SIG-M5 (cell line): ENCODE measurements around the gene FBXO47.

ENCODE experiments used
- DNase-seq: peaks from one replicate; lab custom pipeline; 2025; lab: John Stamatoyannopoulos, UW

Gene FBXO47

DNA sequence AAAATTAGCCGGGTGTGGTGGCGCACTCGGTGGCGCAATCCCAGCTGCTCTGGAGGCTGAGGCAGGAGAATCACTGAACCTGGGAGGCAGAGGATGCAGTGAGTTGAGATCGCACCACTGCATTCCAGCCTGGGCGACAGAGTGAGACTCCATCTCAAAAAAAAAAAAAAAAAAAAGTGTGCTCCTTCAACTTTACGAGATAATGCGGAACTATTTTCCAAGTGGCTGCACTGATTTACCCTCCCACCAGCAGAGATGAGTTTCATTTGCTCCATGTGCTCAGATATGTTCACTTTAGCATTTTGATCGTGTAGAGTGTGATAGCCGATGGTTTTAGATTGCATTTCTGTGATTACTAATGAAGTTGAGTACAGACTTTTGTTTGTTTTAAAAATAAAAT, 61.8 kb downstream of the FBXO47 start:
- DNase-seq, result no peak

DNA sequence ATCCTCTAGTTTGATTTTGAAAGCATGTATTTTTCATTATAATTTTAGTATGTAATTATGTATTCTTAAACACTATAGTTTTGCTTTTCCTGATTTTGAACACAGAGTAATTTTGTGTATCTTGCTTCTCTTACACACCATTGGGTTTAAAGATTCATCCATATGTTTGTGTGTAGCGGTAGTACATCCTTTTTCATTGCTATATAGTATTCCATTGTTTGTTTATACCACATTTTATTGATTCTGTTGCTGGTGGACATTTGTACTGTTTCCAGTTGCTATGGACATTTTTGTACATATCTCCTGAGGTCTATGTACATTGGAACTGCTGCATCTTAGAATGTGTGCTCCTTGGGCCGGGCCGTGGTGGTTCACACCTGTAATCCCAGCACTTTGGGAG, 62.3 kb downstream of the FBXO47 start:
- no peak for DNase-seq

DNA sequence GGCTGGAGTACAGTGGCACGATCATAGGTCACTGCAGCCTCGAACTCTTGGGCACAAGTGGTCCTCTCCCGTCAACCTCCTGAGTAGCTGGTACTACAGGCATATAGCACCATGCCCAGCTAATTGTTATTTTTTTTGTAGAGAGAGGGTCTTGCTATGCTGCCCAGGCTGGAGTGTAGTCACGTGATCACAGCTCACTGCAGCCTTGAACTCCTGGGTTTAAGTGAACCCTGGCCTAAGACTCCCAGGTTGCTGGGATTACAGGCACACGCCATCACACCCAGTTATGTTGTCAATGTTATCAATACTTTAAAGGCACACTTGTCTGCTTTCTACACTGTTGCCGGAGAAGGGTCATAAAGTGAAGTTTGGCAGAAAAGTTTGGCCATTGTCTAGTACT, 63.8 kb downstream of the FBXO47 start:
- no peak for DNase-seq

DNA sequence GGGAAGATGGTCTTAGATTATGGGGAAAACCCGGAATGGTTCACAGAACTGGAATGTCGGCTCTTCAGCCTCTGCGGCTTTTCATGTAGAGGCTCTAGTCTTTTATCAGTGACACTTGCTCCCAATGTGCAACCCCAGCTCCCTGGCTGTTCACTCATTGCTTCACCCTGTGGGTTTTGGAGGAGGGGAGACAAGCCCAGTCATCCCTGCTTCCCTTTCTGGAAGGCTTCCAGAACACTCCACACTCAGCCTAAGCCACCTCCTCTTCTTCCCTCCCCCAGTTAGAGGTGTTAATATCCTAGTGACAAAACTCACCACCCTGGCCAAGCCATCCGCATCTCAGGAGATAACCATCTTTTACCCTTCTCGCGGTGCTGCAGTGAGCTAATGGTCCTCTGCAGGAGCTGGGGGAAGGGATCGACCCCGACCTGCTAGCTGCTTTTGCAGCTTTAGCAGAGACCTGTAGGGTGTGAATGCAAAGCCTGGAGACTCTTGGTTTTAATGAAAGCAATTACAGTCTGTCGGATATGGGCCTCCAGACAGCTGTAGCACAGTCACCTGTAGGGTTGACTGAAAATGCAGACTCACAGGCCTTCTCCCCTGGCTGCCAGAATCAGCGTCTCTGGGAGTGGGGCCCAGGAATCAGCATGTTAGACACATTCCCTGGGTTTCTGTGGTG, 66.1 kb downstream of the FBXO47 start:
- peak; percentile 77 for DNase-seq

DNA sequence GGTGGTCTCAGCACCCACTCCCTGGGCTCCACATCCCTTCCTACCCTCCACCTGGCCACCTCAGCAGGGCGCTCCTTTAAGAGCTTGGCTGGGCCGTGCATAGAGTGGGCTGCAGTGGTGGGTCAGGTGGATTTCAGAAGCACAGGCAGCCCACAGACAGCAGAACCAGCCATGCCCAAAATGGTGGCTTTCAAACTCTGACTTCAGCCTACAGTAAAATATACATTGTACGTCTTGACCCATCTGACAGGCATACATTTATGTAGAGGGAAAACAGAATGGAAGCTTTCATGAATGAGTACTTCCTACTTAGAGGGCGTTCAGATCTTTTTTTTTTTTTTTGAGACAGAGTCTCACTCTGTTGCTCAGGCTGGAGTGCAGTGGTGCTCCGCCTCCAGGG, 67.8 kb downstream of the FBXO47 start:
- DNase-seq, result no peak

DNA sequence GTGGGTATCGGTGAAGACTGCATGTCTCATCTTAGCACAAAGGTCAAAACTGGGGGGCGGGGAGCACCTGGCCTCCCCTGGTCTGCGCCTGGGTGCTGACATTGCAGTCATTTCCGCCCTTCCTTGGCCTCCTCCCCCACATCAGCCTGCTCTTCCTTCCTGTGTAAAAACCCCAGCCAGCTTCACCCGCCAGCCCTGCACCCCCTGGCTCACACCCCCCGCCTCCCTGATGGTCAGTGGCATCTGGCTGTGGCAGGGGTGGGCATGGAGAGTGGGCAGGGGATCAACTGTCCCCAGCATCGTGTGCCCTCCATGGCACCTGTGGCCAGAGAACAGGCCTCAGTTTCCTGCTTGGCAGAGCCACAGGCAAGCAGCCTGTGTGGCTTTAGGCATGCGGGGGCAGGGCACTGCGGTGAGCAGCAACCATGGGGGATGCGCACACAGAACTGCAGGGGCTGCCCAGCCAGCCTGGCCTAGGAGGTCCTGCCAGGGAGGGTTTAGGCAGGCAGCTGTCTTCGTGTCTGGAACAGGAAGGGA, 68.3 kb downstream of the FBXO47 start:
- DNase-seq, result no peak

DNA sequence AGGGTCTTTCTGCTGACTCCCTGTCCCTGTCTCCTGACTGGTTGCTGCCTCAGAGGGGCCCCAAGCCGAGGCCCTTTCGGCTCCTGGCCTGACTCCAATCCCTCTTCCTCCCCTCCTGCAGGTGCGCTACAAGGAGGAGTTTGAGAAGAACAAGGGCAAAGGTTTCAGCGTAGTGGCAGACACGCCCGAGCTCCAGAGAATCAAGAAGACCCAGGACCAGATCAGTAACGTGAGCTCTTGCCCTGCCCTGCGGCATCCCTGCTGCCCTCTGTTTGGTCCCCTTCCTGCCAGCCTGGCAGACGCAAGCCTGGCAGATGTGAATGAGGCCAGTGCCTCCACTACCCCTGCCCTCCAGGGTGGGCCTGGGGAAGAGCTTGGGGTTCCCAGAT, 68.9 kb downstream of the FBXO47 start:
- DNase-seq, result no peak

DNA sequence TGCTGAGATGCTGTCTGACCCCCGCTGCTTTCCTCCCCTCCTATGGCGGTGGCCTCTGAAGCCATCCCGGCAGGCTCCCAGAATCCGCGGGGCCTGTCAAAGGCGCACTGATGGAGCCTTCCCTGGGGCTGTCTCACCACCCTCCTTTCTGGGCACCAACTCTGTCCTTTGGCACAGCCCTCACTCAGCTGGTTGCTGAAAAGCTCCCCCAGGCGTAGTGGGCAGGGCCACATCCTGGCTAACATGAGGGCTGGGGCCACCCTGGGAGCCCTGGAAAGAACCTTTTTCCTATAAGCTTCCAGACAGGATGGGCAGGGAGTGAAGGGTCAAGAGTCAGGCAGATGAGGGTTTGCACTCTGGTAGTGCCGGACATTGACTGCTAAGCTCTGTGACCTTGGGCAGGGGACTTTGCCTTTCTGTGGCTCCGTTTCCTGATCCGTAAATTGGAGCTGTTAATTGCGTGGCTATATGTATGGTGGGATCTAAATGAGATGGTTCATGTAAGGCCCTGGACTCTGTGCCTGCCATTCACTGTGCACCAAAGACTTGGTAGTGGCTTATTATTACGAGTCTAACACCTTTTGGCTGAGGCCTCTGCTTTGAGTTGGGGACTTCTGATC, 69.4 kb downstream of the FBXO47 start:
- DNase-seq, result no peak

DNA sequence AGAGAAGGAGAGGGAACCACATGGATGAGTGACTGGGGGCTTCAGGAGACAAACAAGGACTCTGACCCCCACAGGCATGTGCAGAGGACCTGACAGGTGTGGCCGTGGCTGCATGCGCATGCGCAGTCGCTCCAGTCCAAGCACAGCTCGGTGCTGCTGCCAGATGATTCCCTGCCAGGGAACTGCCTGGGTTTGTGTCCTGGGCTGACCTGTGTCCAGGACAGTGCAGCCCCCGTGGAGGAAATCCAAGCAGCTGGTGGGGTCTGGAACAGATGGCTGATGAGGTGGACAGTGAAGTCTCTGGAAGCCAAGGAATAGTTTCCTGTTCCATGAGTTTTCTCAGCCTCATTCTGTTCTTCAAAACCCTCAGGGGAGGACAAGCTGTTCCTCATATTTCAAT, 70.0 kb downstream of the FBXO47 start:
- no peak for DNase-seq

DNA sequence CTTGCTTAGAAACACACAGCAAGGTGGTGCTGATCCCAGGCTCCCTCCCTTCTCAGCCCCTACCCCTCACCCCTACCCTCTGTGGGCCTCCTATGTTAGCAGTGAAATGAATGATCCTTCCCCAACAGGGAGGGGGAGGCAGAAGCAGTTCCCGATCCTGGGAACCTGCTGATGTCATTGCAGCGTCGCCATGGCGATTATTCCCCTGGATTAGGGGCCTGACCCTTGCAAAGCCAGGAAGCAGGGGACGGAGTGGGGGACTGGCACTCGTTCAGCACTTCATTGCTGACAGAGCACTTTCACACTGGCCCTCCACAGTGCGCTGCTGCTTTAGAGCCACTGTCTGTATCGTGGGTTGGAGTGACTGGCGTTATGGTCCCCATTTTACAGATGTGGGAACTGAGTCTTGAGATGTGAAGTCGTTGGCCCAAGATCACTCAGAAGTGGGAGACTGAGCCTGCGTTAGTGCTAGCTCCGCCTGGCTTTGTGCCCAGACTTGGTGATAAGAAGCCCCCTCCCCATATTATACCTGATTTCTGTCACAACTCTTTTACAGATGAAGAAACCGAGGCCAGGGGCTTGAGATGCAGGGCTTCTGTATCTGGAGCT, 70.8 kb downstream of the FBXO47 start:
- DNase-seq, result no peak

DNA sequence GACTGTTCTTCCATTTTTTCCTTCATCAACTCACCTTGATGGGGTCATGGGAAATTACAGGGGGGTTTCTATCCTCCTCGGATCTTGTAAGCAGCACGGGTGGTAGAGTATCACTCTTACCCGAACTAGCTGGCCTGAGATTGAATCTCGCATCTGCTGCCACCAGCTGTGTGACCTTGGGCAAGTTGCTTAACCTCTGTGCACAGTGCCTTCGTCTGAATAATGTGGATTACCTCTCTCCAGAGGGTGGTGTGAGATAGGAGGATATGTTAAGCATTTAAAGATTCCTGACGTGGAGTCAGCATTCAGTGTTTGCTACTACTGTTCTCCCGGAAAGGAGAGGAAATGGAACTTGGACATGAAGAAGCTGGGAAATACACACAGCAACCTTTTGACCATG, 72.9 kb downstream of the FBXO47 start:
- DNase-seq, result no peak

DNA sequence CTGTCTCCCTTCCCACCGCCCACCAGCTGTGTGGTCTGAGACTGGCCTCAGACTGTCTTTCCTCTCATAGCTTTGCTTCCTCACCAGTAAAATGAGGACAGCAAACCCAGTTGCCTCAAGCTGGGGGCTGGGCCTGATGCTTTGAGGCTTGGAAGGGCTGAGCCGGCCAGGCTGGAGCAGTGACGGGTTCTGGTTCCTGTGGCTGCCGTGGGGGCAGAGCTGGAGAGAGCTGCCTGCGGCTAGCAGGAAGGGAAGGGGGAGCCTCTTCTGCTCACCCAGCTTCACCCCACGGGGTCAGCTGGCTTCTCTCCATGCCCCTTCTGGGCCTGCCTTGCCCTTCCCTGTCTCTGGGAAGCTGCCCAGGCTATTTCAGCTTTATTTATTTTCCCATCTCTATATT, 73.6 kb downstream of the FBXO47 start:
- DNase-seq, result no peak

DNA sequence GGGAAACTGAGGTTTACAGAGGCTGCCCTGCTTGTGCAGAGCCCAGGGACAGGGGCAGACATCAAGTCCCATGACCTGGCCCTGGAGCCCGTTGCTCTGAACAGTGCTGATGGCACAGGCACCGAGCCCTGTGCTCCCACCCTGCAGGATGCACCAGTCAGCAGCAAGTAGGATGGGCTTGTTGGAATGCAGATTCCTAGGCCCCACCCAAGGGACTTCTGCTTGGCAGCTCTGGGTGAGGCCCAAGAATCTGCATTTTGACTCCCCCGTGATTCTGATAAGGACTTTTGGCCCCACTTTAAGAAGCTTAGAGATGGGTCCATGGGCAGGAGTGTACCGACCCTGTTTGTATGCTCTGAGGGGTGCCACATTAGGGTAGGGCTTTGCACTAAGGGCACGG, 74.1 kb downstream of the FBXO47 start:
- DNase-seq, result no peak

DNA sequence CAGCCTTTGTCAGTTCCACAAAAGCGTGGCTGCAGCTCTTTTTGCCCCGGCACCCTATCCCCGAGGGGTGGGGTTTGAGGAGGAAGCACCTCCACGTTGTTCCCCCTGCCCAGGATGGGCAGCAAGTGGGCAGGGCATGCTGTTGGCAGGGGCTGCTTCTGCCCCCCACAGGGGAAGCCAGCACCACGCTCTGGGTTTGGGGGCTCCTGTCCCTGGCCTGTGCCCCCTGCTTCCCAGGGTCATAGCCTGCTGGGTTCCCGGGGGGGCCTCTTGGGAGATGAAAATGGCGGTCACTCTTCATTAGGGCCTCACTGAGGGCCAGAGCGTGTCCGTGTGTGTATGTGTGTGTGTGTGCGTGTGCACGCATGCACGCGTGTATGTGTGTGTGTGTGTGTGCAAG, 74.6 kb downstream of the FBXO47 start:
- no peak for DNase-seq

DNA sequence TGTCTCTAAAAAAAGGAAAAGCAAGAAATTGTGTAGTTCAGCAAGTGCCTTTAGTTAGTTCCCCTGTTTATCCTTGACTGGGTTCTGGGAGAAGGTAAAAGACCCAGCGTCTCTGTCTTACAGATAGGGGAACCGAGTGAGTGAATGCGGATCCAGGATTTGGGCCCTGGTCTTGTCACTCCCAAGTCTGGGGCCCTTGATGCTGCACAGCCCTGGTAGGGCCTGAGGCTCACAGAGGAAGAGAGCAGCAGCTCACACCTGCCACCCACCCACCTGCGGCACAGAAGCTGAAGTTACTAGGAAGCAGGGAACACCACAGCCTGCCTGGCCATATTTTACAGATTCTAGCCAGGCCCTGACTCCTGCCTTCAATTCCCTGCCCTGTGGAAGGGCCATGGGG, 75.1 kb downstream of the FBXO47 start:
- no peak for DNase-seq

DNA sequence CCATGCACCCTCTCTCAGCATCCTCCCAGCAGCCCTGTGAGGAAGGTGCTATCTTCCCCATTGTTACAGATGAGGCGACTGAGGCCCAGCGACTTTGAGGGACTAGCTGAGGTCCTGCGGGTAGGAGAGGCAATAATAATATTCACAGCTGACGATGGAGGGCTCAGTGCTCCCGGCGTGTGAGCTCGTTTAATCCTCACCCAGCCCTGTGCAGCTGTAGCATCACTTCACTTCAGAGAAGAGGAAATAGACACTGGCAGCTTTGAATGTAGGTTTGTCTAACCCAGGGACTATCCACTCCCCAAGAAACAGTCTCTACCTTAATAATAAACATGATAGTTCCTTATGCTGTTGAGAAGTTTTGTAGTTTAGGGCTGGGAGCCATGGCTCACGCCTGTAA, 75.8 kb downstream of the FBXO47 start:
- DNase-seq, result no peak

DNA sequence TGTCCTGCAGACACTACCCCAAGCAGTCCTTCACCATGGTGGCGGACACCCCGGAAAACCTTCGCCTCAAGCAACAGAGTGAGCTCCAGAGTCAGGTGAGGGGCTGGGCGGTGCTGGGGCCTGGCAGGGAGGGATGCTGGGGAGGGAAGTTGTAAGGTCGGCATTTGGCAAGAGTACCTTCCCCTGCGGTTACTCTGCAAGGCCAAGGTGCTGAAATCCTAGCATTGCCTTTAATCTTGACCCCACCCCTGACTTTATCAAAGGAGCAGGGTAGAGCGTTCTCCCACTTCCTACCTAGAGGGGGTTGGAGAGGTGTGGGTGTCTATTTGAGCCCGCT, 76.8 kb downstream of the FBXO47 start:
- DNase-seq, result no peak

DNA sequence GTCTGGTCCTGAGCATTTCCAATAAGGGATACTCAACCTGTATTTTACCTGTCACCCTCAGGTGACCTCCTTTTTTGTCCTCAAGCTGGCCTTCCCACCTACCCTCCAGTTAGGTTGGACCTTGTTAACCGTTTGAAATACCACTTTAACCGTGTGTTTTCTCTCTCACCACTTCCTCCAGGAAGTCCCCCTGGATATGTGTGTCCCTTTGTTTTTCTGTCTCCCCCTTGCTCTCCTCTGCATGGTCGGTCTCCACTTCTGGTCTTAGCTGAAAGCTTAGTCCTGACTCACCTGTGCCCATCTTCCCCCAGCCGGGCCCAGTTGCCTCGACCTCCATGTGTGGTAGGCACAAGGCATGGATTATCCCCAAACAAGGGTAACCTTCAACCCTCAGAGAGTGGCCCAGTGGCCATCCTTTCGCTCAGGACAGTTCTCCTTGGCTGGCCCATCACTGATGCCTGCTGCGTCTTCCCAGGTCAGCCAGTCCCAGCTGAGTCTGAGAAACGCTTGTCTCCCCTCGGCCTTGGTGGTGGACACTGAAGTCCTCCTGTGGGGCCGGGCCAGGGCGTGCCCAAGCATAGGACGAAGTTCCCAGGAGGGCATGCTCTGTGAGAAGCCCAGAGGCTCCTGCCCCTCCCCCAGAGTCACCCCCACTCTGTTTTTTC, 77.3 kb downstream of the FBXO47 start:
- no peak for DNase-seq

DNA sequence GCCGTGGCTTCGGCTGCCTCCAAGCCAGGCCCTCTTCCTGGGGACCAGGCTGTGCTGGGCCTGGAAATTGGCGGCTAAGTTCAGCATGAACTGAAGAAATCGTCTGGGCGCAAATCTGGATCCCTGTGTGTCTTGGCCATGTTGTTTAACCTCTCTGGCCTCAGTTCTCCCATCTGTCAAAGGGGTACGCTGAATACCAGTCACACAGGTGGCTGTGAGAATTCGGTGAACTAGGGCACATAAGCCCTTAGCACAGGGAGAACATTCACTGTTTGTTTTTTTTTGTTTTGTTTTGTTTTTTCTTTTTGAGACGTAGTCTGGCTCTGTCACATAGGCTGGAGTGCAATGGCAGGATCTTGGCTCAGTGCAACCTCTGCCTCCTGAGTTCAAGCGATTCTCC, 78.4 kb downstream of the FBXO47 start:
- DNase-seq, result no peak

DNA sequence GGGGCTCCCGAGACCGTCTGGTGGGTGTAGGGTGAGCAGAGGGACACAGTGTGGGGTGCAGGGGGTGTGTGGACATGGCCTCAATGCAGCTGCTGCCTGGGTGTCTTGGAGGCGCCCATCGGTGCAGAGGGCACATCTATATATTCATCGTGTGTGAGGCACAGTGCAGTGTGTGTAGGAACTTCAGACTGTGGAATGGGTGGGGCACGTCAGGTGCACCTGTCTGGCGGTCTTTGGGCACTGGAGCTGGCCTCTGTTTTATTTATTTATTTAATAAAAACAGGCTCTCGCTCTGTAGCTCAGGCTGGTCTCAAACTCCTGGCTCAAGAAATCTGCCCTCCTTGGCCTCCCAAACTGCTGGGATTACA, 80.6 kb downstream of the FBXO47 start:
- no peak for DNase-seq
